K562 (cell line): ENCODE measurements around the gene CALCOCO2. TPM values are rescaled to one million over a fixed set of nuclear protein-coding genes. Genes with fewer than 3 reads are reported as not detected.

Experiments used
- ATAC-seq: fragments of 200-7000 bp; cut with Tn5 transposase; 3 replicates; pipeline ENCODE4 v1.9.1; 2020; ENCODE audit warnings: moderate library complexity
- BruUV-seq: library from RNA; stranded (reverse); fragments of 400-500 nt; replicated peaks from 2 replicates; lab custom pipeline; 2021; lab: Mats Ljungman, UMichigan
- CTCF ChIA-PET: fragments of 300-600 bp; formaldehyde crosslinking; extraction: SDS; loops from one replicate; lab custom pipeline; 2021; ENCODE audit warnings: low intra/inter-chr PET ratio; lab: Yijun Ruan, JAX
- POLR2A ChIA-PET: fragments of 300-600, 350-650 bp; sonication (Branson Sonifier 250); formaldehyde crosslinking; extraction: SDS; loops from one replicate; lab custom pipeline; 2021; ENCODE audit warnings: antibody characterized with exemption, inconsistent platforms; lab: Yijun Ruan, JAX
- DNase-seq, 4 experiments: peaks; one replicate each; pipeline versions ENCODE4 v3.0.0 to v3.0.0-alpha.2; 2011 to 2018; ENCODE audit warnings: low spot score in 3 of 4, mixed read lengths in 3 of 4; ENCODE audit errors: extremely low read depth in 1 of 4
- FAIRE-seq: peaks from 2 replicates; lab custom pipeline; 2011; peaks lifted over from hg19 to GRCh38; lab: Jason Lieb, UNC
- H2AFZ ChIP-seq: 2 replicates; pipeline ENCODE4 v1.6.0; 2011; ENCODE audit warnings: low read depth, low read length, control low read depth, inconsistent platforms
- H3K27ac ChIP-seq: fragments of 200-600 bp; 3 replicates; pipeline ENCODE4 v1.8.0; 2011; ENCODE audit warnings: low read depth, mild to moderate bottlenecking, control low read depth, inconsistent platforms, low read length, moderate library complexity, mixed read lengths; ENCODE audit errors: extremely low read depth
- H3K27me3 ChIP-seq, 2 experiments: fragments of 300-600 bp in 1 of 2; 2 replicates in 1 of 2; 3 replicates in 1 of 2; pipeline versions ENCODE4 v1.6.0 to v1.8.0; 2011; ENCODE audit warnings: inconsistent platforms in 2 of 2, low read length in 2 of 2, mild to moderate bottlenecking in 1 of 2, mixed read lengths in 1 of 2, moderate library complexity in 1 of 2; ENCODE audit not compliant: control insufficient read depth in 2 of 2, insufficient read depth in 2 of 2
- H3K36me3 ChIP-seq: fragments of 300-600 bp; 3 replicates; pipeline ENCODE4 v1.8.0; 2011; ENCODE audit warnings: mild to moderate bottlenecking, low read length, inconsistent platforms; ENCODE audit not compliant: control insufficient read depth, insufficient read depth
- H3K4me1 ChIP-seq, 2 experiments: fragments of 200-600 bp in 1 of 2; replicated peaks in 1 of 2; 2 replicates in 1 of 2; 3 replicates in 1 of 2; pipeline versions ENCODE4 v1.5.1 to v1.8.0; 2011; ENCODE audit warnings: inconsistent platforms in 2 of 2, low read length in 2 of 2, mild to moderate bottlenecking in 1 of 2, mixed read lengths in 1 of 2, moderate library complexity in 1 of 2; ENCODE audit not compliant: control insufficient read depth in 2 of 2, insufficient read depth in 2 of 2
- H3K4me2 ChIP-seq: 2 replicates; pipeline ENCODE4 v1.6.1; 2011; ENCODE audit warnings: low read length, control low read depth, inconsistent platforms, mixed read lengths; ENCODE audit not compliant: insufficient read depth
- H3K4me3 ChIP-seq: fragments of 200-600 bp; sonication (generic), shearing (Covaris generic); 2 replicates; pipeline ENCODE4 v1.5.1; 2016; ENCODE audit warnings: control low read depth, inconsistent platforms
- H3K79me2 ChIP-seq: fragments of 200-600 bp; 3 replicates; pipeline ENCODE4 v1.8.0; 2011; ENCODE audit warnings: low read length, inconsistent platforms; ENCODE audit not compliant: control insufficient read depth, insufficient read depth
- H3K9ac ChIP-seq, 2 experiments: 2 replicates each; pipeline versions ENCODE4 v1.6.0 to v1.6.1; 2011; ENCODE audit warnings: low read depth in 2 of 2, low read length in 2 of 2, control low read depth in 1 of 2, inconsistent platforms in 1 of 2, mild to moderate bottlenecking in 1 of 2, mixed read lengths in 1 of 2; ENCODE audit not compliant: insufficient read depth in 1 of 2
- H3K9me1 ChIP-seq: one replicate; pipeline ENCODE4 v1.6.0; 2011; ENCODE audit warnings: inconsistent platforms, mild to moderate bottlenecking, low read length, moderate library complexity; ENCODE audit not compliant: control insufficient read depth, insufficient read depth
- H3K9me3 ChIP-seq: replicated peaks from 2 replicates; pipeline ENCODE4 v1.5.1; 2011; ENCODE audit warnings: low read depth, low read length, inconsistent platforms; ENCODE audit not compliant: control insufficient read depth, insufficient read depth
- H4K20me1 ChIP-seq: replicated peaks from 2 replicates; pipeline ENCODE4 v1.6.1; 2011; ENCODE audit warnings: low read length, inconsistent platforms, mixed read lengths; ENCODE audit not compliant: control insufficient read depth, insufficient read depth
- AFF4 ChIP-seq: sonication (generic); formaldehyde crosslinking; IDR thresholded peaks from 2 replicates; pipeline ENCODE4 v1.8.0; 2023; ENCODE audit warnings: mild to moderate bottlenecking, missing genetic modification reagents
- ATF1 ChIP-seq, 2 experiments: fragments of 450-650 bp in 1 of 2; IDR thresholded peaks; 2 replicates each; pipeline ENCODE4 v1.6.1; 2016; ENCODE audit warnings: missing compliant biosample characterization in 1 of 2, missing genetic modification characterization in 1 of 2
- BMI1 ChIP-seq: fragments of 150-350 bp; IDR thresholded peaks from 2 replicates; pipeline ENCODE4 v1.6.1; 2014; ENCODE audit warnings: low read length
- BRF1 ChIP-seq: IDR thresholded peaks from 3 replicates; pipeline ENCODE4 v1.6.1; 2011; ENCODE audit warnings: borderline replicate concordance, mild to moderate bottlenecking; ENCODE audit not compliant: insufficient read length; ENCODE audit errors: extremely low read depth
- CC2D1A ChIP-seq: fragments of 450-650 bp; IDR thresholded peaks from 2 replicates; pipeline ENCODE4 v1.6.1; 2017; ENCODE audit warnings: mild to moderate bottlenecking
- FOSL1 ChIP-seq: fragments of 200-800 bp; sonication (Bioruptor generic); conservative IDR thresholded peaks from 2 replicates; pipeline ENCODE4 v1.6.1; 2016; ENCODE audit warnings: missing genetic modification characterization, missing compliant biosample characterization
- FOXJ2 ChIP-seq: fragments of 200-800 bp; sonication (Bioruptor generic); IDR thresholded peaks from 2 replicates; pipeline ENCODE4 v1.6.1; 2016; ENCODE audit warnings: missing genetic modification characterization, missing compliant biosample characterization
- FOXJ3 ChIP-seq: sonication (generic); formaldehyde crosslinking; IDR thresholded peaks from 2 replicates; pipeline ENCODE4 v1.4.0; 2020; ENCODE audit warnings: mild to moderate bottlenecking, missing genetic modification reagents
- GABPB2 ChIP-seq: fragments of 250-450 bp; sonication (Bioruptor Pico); conservative IDR thresholded peaks from 2 replicates; pipeline ENCODE4 v1.5.1; 2021; ENCODE audit warnings: mild to moderate bottlenecking
- KAT7 ChIP-seq: sonication (generic); formaldehyde crosslinking; IDR thresholded peaks from 2 replicates; pipeline ENCODE4 v1.8.0; 2022; ENCODE audit warnings: missing genetic modification reagents, mild to moderate bottlenecking, borderline replicate concordance
- MAFF ChIP-seq: IDR thresholded peaks from 2 replicates; pipeline ENCODE4 v1.6.1; 2012; ENCODE audit warnings: low read length, improper control_type of control experiment
- MEF2A ChIP-seq: IDR thresholded peaks from 2 replicates; pipeline ENCODE4 v1.6.1; 2011; ENCODE audit warnings: low read depth, mild to moderate bottlenecking, low read length, moderate library complexity; ENCODE audit not compliant: control insufficient read depth
- NCOA6 ChIP-seq: fragments of 450-650 bp; IDR thresholded peaks from 2 replicates; pipeline ENCODE4 v1.6.1; 2017; ENCODE audit warnings: mild to moderate bottlenecking
- NFE2L1 ChIP-seq: fragments of 450-650 bp; IDR thresholded peaks from 2 replicates; pipeline ENCODE4 v1.6.1; 2016; ENCODE audit warnings: missing genetic modification characterization, low read depth, mild to moderate bottlenecking, missing compliant biosample characterization, moderate library complexity, borderline replicate concordance
- RFX1 ChIP-seq: fragments of 450-650 bp; IDR thresholded peaks from 2 replicates; pipeline ENCODE4 v1.6.1; 2016; ENCODE audit warnings: mild to moderate bottlenecking, moderate library complexity
- SRSF9 ChIP-seq: fragments of 200-400 bp; formaldehyde crosslinking; IDR thresholded peaks from 2 replicates; pipeline ENCODE4 v1.6.1; 2017; ENCODE audit warnings: low read depth, low read length, borderline replicate concordance
- ZBTB7A ChIP-seq: IDR thresholded peaks from 2 replicates; pipeline ENCODE4 v1.6.1; 2011; ENCODE audit warnings: low read depth, mild to moderate bottlenecking, low read length, moderate library complexity, borderline replicate concordance; ENCODE audit not compliant: control insufficient read depth
- ZNF57 ChIP-seq: fragments of 450-650 bp; formaldehyde crosslinking; IDR thresholded peaks from 2 replicates; pipeline ENCODE4 v1.4.0; 2020; ENCODE audit warnings: mild to moderate bottlenecking, moderate library complexity
- WGBS: fragments of 100-300 bp; shearing (Covaris generic); methylation state at CpG from one replicate; pipeline ENCODE4 v1.1.6; 2016; ENCODE audit warnings: low coverage, mixed read lengths; ENCODE audit not compliant: insufficient coverage; ENCODE audit errors: missing lambda C conversion rate; 5-methylcytosine and 5-hydroxymethylcytosine counted together
- in situ Hi-C: fragments of 300-500 bp; cut with MboI; formaldehyde crosslinking; loops from 4 replicates; pipeline ENCODE4 v1.15.0; 2018; ENCODE audit warnings: inconsistent platforms, mixed read lengths
- intact Hi-C: fragments of 100-400 bp; cut with micrococcal nuclease; formaldehyde crosslinking; loops from 2 replicates; pipeline ENCODE4 v1.14.2; 2022
- polyA plus RNA-seq, 8 experiments: library from polyadenylated mRNA; depleted of rRNA in 4 of 8; stranded (reverse) in 5 of 8; unstranded in 3 of 8; fragments of >200 nt; fragmentation: Nextera tagmentation in 2 of 8; fragmentation: Illumina TruSeq in 1 of 8; extraction: Ambion mirVana in 2 of 8; extraction: Trizol in 1 of 8; gene quantifications; 2 replicates each; pipeline versions ENCODE4 v1.2.1 to v1.2.3, GENCODE V29; 2011 to 2014; ENCODE audit warnings: inconsistent platforms in 1 of 8, missing spikeins in 1 of 8
- total RNA-seq, 7 experiments: library from RNA; depleted of rRNA in 6 of 7; stranded (reverse); fragments of >200 nt in 6 of 7; fragmentation: Illumina TruSeq in 2 of 7; extraction: Trizol in 2 of 7; gene quantifications; 2 replicates each; pipeline versions ENCODE4 v1.2.1 to v1.2.3, GENCODE V29; 2011 to 2021; ENCODE audit warnings: low replicate concordance in 1 of 7
- TF ChIP-seq, protein P1 (sequence below): sonication (generic); formaldehyde crosslinking; IDR thresholded peaks from 2 replicates; pipeline ENCODE4 v1.8.0; 2022; ENCODE audit warnings: mild to moderate bottlenecking, missing genetic modification reagents

The CALCOCO2 gene
- total and polyA plus RNA-seq, 9 of the 15 experiments (the other 6 are each of a cell fraction or from before 2014, with no cell fraction given), result 24.1 to 87.3 (median 67.5) TPM

DNA sequence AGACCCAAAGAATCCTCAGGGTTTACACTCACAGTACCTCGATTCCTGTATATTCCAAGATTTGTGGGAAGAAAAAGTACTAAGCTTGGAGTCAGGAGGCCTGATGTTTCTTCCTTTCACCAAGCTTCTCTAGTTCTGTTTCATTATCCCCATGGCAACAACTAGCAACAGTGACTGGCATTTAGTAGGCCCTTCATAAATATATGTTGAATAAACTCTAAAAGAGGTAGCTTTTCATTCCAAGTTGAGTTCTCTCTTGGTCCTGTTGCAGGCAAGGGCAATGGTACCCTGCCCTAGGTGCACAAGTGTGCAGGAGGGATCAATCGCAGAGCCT, 76.8 kb downstream of the CALCOCO2 start:
- intact Hi-C loops, result loop anchor here (1.0 to 5.0 kb wide), 2 partner anchors 15 to 90 kb away; partner anchors contain the start of genes ATP5MC1 and IGF2BP1
- H3K4me1 ChIP-seq, result peaks cover 8 to 12% of the 10 kb centered on the region in 2 experiments; a peak in 4 of 5 replicates
- peak overlapping the region; percentile 88 for H3K4me3 ChIP-seq
- peak overlapping the region; percentile 92 for H2AFZ ChIP-seq
- H4K20me1 ChIP-seq, result peaks cover 6% of the 10 kb centered on the region; the same call in 1 of the 2 replicates
- FAIRE-seq (no peak), ATAC-seq (no peak), DNase-seq (no peak)
- no peaks in the 10 kb centered on the region for H3K9me3 ChIP-seq
- peak overlapping the region; percentile 99 for H3K4me2 ChIP-seq
- peaks cover 50% of the 10 kb centered on the region for H3K79me2 ChIP-seq
- CTCF ChIA-PET, result interaction anchor here (0.7 kb wide), 1 partner anchor 36 kb away, joined by 3 read pairs; no protein-coding TSS in a partner anchor
- POLR2A ChIA-PET, result interaction anchor here (0.6 to 8.2 kb wide), 5 partner anchors 9 to 1206 kb away, joined by 3 to 52 read pairs (median 3); partner anchors contain the start of gene ATP5MC1
- H3K27ac ChIP-seq, result peak overlapping the region; percentile 91
- H3K9ac ChIP-seq, result peak overlapping the region; percentile 86 to 98
- TSS peak; percentile 92 for BruUV-seq
- peaks cover 33% of the 10 kb centered on the region for H3K36me3 ChIP-seq
- H3K9me1 ChIP-seq, result no peaks in the 10 kb centered on the region
- no peaks in the 10 kb centered on the region for H3K27me3 ChIP-seq
- 3% methylated on average over 2 of the region's 2 CpGs for WGBS
- in situ Hi-C loops, result no loop called here
- TF ChIP-seq ZNF57 (no peak), FOXJ2 (peak; percentile 94), SRSF9 (no peak), MAFF (peak; percentile 41), BRF1 (no peak), ZBTB7A (no peak), AFF4 (CRISPR knock-in tag) (no peak; the same call in 1 of the 2 replicates), BMI1 (peak; percentile 62; the same call in 1 of the 2 replicates), CC2D1A (no peak), FOSL1 (tag) (0 out of 2 replicates have a peak, but pooled peaks have one; percentile 7), KAT7 (CRISPR knock-in tag) (no peak), RFX1 (peak; percentile 92), MEF2A (no peak), ATF1 (CRISPR knock-in tag; IDR thresholded peaks at IDR 0.05) (no peak), ATF1 (tag; IDR thresholded peaks at IDR 0.05) (no peak), NCOA6 (peak; percentile 11; the same call in 1 of the 2 replicates), GABPB2 (CRISPR knock-in tag) (no peak), NFE2L1 (tag) (peak; percentile 42; the same call in 1 of the 2 replicates), FOXJ3 (CRISPR knock-in tag) (peak; percentile 92)
- TF ChIP-seq, protein P1, sequence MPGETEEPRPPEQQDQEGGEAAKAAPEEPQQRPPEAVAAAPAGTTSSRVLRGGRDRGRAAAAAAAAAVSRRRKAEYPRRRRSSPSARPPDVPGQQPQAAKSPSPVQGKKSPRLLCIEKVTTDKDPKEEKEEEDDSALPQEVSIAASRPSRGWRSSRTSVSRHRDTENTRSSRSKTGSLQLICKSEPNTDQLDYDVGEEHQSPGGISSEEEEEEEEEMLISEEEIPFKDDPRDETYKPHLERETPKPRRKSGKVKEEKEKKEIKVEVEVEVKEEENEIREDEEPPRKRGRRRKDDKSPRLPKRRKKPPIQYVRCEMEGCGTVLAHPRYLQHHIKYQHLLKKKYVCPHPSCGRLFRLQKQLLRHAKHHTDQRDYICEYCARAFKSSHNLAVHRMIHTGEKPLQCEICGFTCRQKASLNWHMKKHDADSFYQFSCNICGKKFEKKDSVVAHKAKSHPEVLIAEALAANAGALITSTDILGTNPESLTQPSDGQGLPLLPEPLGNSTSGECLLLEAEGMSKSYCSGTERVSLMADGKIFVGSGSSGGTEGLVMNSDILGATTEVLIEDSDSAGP (CRISPR knock-in tag), result 0 out of 2 replicates have a peak, but pooled peaks have one; percentile 13
